ENCODE measurements around the gene LGALS7.

Gene LGALS7

GRCh38 chr19:38725469-38726283 lies 47.6 kb downstream of the LGALS7 start:
- no peak for DNase-seq

- DNase-seq, result no peak
Observed at GRCh38 chr19:38723990-38724854, 49.1 kb downstream of the LGALS7 start.

- DNase-seq, result no peak
Observed at GRCh38 chr19:38723606-38723965, 49.7 kb downstream of the LGALS7 start.

GRCh38 chr19:38722947-38723605 lies 50.2 kb downstream of the LGALS7 start:
- DNase-seq, result no peak

GRCh38 chr19:38721979-38722773 lies 51.1 kb downstream of the LGALS7 start:
- DNase-seq, result no peak

GRCh38 chr19:38721496-38721895 lies 51.8 kb downstream of the LGALS7 start:
- DNase-seq, result no peak
